CD4-positive, alpha-beta T cell treated with Interferon gamma for 1 hour (primary cell): ENCODE data around the gene CASQ2.

Experiments used
- DNase-seq: peaks from one replicate; pipeline ENCODE4 v3.0.0-alpha.2; 2020

CASQ2 gene

DNA sequence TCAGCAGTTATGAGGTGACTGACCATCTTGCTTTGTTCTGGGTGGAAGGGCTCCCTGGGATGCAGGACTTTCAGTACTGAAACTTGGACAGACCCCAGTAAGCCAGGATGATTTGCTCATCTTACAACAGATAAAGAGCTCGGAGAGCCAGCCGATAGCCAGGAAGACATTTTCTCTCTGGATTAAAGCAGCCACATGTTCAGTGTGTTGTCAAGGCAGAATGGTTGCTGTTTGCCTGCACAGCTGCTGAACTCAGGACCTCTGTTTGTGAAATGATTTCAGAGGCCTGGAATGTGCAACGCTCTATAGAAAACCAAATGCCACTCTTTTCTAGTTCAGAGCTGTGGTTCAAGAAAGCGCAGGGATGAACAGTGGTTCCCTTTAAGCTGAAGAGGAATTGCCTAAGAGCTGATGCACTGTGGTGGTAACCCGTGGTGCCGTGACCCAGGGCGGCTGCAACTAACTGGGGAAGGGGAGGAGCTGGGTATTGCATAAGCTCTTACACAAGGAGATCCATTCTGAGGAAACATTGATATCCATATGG lies 40.7 kb downstream of the CASQ2 start:
- DNase-seq: peak; percentile 74

DNA sequence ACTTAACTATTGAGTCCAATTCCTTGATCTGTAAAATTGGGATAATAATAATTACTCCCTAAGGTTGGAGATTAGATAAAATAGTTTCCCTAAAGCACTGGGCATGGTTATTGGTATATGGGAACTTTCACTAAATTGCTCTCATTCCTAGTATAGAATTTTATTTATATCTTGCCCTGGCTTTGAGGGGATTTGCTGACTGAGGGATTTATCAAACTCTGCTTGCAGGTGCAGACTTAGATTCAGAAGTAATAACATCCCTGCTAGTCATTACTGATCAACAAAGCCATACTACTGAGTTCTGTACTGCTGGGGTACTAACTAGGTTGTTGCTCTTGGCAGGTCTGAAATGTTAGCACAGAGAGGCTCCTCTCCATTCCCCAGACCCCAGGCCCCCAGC lies 41.9 kb downstream of the CASQ2 start:
- DNase-seq: no peak

DNA sequence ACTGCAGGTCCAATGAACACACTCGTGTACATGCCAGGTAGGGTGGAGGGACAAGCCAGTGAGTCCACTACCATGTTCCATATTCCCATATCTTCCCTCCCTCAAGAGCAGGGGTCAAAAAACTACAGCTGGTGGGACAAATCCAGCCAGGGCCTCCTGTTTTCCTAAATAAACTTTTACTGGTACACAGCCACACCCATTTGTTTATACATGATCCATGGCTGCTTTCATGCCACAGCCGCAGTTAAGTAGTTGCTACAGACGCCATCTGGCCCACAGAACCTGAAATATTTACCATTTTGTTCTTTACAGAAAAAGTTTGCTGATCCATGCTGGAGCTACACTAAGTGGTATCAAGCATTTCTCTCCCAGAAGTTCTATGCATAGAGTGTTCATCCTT lies 42.4 kb downstream of the CASQ2 start:
- DNase-seq: no peak

DNA sequence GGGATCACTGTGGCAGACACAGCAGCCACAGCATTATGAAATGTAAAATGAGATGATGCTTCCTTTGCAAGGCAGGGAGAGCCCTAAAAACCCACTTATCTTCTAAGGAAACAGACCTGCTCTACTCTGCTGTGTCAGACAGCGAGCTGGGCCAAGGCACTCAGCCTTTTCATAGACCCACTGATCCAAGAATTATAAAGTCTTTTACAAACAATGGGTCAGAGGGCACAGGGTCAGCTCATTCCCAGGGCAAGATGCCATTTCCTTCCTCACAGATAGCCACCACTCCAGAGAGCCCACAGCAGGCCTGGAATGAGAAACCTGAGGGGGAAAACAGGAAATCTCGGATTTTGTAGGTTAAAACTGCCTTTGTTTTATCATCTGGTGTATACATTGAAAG lies 42.9 kb downstream of the CASQ2 start:
- no peak for DNase-seq

DNA sequence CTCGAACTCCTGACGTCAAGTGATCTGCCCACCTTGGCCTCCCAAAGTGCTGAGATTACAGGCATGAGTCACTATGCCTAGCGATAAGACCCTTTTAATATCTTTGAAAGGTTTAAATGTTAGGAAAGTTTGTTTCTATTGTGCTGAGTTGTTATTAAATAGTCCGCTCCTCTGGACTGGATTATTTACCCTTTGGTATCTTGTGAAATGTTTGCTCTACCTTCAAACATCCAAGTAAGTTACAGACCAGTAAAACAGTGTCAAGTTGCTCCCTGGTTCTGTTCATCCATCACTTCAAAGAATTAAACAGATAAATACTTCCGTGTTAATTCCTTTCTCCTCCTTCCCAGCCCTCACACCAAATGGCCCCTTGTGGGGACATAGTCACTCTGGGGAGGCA lies 44.8 kb downstream of the CASQ2 start:
- no peak for DNase-seq

DNA sequence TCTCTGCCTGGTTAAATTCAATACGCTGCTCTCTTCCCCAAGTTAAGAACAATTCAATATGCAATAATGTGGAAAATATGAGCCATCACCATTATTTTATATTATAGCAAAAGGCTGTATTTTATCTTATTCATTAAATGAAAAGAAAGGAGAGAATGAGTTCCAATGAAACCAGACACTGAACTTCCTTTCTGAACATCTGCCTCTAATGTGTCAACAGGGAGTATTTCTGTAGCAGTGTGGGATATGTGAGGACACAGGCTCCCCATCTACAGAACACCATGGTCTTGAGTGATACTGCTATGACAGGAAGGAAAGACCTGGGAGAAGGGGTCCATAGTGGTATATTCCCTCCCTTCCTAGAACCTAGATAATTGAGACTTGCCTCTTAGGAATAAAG lies 46.3 kb downstream of the CASQ2 start:
- DNase-seq: no peak

DNA sequence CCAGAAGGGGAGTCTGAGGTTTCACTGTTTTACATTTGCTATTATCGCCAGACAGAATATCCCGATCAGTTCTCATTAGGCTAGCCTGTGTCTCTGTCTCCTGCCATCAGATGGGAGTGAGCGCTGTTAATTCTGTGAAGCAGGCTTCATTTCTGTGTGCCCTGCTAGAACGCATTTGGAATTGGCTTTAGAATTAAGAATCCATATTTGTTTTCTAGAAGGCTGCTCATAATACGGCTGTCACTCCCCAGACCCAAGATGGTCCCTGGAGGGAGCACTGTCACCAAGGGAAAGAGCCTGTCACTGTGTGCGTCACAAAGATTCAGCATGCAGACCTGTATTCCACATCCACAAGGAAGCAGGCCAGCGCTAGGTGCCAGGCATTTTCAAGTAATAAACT lies 49.2 kb downstream of the CASQ2 start:
- no peak for DNase-seq

DNA sequence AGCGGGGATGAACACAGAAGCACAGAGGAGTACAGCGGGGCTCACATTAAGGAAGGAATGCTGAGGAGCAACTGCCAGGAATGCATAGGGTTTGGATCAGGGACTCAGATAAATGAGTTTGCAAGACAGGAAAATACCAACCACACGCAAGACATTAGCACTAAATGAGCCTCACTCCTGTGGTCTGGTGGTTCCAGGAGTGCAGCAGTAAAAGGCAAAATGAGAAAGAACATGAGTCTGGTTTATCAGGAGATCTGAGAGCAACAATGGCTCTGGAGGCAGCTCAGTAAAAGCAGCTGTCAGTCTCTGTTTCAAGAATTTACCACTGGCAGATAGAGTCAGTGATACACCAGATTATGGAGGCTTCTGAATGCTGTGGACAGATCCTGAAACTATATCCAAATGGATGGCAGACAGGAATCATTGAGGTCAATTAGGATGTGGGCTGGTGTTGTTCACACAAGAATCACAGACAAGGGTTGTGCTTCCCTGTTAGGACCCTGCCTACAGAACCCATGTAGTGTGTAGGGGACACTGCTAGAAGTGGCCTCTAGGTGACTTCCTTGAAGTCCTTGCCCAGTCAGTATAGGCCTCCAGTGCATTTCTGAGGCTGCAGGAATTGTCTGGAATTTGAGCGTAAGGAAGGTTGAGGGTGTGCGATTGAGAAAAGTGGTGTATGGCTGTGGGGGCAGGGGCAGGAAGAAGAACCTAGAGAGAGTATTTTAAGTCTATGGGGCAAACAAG lies 50.3 kb downstream of the CASQ2 start:
- no peak for DNase-seq

DNA sequence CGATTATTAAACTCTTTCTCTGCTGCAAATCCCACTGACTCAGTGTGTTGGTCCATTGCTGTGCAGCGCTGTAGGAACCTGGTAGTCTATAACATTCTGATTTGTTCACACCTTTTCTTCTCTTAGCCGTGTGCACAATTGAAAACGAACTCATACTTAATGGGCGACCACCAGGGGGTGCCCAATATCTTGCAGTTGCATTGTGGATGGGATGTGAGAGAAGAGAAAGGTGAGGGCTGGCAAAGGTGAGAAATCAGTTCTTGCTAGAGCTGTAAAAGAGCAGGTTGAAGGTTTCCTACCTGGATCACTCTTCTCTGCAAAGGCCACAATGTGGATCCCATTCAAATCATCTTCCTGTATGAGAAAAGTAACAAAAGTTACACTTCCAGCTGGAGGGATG lies 51.0 kb downstream of the CASQ2 start:
- no peak for DNase-seq

DNA sequence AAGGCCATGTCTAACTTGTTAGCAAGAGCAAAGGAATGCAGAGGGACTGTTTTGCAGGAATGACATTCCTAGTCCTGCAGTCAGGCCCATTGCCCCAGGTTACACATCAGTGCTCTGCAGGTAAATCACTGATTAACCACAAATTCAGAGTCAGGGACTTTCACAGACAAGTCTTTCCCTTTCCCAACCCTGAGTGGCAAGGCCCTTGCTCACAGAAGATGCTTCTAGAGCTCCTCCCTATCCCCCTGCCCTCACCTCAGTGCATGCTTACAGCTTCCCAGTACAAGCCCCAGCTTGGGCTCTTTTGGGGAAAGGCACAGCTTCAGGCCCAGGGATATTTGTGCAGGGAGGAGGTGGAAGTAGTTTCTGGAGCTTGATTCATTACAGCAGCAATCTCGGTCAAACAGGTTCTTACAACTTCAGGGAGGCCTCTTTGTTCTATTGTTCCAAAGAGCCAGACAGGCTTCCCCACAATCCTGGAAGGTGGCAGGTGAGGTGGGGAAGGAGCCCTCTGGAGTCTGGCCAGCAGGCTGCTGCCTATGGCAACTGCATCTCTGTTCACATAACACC lies 53.9 kb downstream of the CASQ2 start:
- DNase-seq: no peak

DNA sequence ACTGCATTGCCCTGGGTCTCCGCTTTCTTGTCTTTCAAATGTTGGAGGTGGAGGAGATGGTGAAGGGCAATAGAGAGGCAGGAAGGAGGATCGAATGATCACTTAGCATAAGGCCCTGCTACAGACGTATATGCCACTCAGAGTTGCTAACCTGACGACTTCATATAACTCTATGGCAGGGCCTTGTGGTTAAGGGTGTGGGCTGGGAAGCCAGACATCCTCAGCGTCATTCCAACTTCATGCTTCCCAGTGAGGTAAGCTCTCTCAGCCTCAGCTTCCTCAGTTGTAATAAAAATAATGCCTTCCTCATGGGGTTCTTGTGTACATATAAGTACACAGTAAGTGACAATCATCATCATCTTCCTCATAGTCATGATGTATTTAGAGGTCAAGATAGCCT lies 54.6 kb downstream of the CASQ2 start:
- no peak for DNase-seq

DNA sequence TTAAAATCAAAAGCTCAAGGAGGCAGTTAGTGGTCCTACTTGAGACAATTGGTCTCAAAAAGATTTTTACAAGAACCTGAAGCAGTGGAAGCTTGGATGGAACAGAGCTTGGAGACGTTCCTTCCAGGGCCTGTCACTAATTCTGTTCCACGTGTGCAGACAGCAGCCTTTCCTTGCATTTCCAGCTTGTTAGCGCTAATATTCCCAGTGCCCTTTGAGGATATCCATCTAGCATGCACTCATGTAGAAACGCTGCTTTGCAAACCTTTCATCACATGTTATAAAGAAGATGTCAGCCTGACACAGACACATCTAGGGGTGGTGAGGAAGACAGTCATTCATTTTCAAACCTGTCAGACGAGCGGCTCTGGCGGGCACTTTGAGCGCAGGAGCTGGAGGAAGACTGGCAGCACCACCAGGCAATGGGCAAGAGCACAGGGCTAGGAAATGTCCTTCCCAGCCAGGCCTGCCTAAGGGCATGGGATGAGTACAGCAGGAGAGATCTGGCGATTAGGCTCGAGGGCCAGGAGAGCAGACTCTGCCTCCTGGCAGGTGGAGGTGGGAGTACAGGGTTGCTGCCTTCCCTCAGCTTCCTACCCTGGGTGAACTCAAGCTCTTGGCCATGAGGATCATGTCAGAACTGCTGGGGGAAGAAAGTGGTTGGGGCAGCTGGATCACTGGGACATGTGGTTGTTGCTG lies 55.5 kb downstream of the CASQ2 start:
- DNase-seq: no peak

DNA sequence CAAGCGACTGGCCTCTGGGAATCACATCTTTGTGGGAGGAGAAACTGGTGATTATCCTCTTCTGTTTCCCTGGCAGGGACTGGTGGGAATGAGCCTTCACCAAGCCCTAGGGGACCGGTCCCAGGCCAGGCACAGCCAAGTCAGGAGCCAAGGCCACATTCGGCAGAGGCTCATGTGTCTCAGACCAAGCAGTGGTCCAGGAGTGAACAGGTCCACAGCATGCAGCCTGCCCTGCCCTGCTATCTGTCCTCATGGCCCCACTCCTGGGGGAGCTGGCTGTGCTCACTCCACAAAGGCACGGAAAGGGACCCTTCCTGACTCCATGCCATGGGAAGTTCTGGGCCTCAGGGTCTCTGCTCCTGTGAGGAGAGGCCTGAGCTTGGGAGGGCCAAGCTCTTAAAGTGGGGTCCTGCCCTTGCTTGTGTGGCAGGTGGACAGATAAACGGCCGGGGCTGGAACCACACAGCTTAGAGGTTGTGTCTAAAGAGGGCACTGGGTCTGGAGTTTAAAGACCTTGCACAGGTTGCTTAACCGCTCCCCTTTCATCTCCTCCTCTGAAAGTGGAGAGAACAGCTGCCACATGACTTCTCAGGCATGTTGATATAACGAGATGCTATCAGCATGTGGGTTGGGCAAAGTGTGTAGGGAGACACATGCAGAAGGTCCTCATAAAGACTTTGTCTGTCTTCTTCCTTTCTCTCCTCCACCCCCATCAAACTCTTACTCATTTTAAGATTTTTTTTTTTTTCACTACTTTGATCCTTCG lies 57.5 kb downstream of the CASQ2 start:
- no peak for DNase-seq

DNA sequence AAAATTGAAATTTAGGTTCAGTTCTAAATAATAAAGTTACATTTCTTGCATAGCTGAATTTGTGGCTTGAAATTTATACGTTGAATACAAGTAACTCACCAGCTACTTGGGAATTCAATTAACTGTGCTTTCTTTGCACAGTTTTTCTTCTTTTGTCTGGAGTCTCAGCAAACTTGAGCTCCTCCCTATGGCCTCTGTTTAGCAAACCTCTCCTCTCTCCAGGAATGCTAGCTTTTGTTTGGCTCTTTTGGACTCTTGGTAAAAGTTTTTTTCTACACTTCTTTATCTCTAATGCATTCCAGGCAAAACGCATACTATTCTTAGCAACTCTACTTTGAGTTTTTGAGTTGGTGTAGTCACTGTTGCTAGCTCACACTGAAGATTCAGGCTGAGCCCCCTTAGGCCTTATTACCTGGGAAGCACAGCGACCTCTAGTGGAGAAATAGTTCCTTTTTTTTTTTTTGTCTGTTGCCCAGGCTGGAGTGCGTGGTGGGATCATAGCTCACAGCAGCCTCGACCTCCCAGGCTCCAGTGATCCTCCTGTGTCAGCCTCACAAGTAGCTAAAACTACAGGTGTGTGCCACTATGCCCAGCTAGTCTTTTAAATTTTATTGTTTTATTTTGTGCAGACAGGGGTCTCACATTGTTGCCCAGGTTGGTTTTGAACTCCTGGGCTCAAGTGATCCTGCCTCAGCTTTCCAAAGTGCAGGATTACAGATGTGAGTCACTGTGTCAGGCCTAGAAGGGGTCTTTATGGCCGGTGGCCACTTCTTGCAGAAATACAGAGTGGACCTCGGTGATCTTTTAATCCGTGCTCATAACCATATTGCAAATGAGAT lies 61.7 kb downstream of the CASQ2 start:
- DNase-seq: no peak

DNA sequence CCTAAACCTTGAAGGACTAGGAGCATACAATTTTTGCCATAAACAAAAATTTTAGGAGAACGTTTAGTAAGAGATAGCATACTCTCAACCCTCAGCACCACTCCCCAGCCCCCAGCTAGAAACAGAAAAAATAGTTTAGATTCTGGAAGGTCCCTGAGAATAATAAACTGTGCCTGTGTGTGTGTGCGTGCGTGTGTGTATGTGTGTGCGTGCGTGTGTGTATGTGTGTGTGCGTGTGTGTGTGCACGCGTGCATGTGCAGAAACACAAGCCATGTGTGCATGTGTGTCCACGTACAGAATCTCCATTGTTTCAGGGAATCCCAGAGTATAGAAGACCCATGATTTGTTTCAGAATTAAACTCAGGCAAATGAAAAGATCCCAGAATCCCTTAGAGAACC lies 62.6 kb downstream of the CASQ2 start:
- DNase-seq: no peak

DNA sequence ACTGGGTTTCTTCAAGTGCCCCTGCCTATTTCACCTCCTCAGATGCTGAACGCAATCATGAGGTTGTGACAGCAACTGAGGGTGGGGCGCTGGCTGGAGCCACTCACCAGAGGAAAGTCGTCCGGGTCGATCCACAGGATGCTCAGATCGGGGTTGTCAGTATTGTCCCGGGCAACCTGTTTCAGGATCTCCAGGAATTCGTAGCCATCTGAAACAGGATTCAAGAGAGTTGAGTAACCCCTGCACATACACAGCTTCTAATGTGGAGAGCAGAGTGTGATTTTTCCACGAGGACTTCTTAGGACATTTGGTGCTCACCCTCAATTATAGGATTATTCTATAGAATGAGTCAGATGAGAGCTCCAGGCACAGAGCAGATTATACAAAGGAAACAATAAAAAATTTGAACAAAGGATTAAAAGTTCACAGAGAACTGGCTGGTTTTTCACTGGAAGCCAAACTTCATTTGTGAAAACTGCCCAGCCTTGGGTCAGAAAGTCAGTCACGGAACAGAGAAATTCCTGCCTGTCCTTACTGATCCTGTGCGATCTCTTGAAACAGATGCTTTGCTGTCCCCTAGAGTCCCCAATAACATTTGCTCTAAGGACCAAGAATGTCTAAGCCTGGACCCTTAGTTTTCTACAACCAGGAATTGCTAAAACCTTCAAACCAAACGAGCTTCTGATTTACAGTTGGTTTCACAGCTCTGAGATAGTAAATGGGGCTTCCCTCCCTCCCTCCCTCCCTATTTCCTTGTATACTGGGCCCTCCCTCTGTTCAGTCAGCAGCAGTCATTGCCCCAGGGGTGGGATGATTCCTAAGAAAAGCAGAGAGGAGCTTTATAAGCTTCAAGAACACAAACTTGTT lies 63.2 kb downstream of the CASQ2 start:
- DNase-seq: no peak

DNA sequence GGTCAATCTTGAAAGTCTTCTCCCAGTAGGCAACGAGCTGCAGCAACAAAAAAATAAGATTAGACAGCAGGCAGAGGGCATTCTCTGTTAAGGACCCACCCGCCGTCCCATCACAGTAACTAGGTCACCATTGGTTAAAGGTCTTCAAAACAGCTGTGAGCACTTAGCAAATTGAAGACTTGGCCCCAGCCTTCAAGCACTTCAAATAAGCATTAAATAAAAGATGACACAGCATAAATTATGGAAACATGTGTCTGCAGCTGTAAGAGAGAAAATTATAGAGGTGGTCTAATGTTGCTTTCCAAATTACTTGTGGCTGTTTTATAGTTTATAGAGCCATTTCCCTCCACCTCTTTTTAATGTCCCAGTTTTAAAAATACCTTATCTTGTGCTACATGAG lies 65.6 kb downstream of the CASQ2 start:
- DNase-seq: no peak

DNA sequence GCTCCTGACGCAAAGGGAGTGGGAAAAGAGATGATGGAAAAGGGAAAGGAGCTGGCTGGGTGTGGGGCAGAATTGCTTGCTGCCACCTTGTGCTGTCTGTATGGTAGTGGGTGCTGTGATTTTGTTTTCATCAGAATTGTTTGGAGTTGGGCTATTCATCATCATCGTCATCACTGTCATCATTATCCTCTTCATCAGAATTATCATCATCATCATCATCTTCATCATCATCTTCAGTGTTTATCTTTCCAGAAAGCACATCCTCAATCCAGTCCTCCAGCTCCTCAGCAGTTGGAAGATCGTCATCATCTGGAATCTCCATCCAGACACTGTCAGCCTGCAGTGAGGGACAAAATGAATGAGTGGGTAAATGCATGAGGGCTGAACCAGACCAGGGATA lies 67.4 kb downstream of the CASQ2 start:
- DNase-seq: no peak

DNA sequence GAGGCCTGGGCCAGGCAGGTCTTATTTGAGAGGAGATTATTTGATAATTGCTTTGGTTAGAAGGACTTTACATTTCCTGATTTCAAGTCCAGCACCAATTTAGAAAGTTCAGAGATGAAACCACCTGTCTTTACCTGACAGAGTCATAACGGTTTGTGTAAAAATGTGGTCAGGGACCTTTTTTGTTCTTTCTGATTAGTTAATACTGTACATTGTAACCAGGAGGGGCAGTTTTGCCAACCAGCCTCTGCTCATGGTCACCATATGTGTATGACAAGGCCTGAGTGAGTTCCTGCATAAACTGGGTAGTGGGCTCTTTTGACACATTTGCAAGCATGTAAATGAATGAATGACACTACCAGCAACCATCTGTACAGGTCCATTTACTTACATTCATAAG lies 70.9 kb downstream of the CASQ2 start:
- DNase-seq: no peak

DNA sequence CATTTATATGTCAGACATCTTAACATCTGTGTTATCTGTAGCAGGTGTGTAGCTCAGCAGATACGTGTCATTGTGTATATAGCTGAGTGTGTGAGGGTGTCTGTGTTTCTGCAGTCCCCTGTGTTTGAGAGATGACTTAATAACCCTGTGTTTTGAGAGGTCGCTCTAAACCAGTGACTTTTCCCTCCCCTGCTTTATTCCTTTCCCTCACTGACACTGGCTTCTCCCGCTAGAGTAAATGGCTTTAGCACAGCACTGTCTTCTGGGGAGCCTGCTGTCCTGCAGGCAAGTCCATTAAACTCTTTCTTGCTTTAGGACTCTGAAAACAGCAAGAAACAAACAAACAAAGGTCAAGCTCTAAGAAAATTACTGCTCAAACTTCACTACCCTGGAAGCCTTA lies 73.7 kb downstream of the CASQ2 start:
- no peak for DNase-seq

DNA sequence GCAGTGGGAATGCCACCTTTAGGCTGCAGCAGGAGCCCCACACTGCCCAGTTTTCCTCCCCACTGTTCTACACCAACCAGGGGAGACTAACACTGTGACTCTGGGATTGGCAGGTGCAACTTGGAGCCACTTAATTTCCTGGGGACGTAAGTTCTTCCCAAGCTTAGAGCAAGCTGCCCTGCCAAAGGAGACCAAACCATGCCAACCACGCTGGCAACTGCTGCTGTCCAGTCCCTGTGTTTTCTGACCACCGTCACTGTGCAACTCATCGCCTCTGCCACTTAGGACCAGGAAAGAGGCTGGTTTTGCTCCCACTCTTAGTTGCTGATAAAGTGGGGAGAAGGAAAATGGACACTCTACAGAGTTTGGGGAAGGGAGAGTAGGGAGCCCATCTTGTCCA lies 76.3 kb downstream of the CASQ2 start:
- no peak for DNase-seq

DNA sequence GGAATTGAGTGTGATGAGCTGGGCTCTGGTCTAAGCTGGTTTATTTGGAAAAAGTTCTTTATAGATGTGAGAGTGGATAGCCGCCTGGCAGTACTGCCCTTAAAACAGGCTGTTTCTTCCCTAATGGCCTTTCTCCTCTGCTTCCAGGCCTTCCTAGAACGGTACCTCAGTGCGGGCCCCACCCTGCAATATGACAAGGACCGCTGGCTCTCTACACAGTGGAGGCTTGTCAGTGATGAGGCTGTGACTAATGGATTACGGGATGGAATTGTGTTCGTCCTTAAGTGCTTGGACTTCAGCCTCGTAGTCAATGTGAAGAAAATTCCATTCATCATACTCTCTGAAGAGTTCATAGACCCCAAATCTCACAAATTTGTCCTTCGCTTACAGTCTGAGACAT lies 77.5 kb downstream of the CASQ2 start:
- no peak for DNase-seq
